OCI-LY3 (cell line): Measurements from ENCODE around the gene DYNC1I1.

Source experiments
- H2AFZ ChIP-seq: fragments of 200-600, 300-600 bp; shearing (Covaris generic); 2 replicates; pipeline ENCODE4 v1.6.0; 2014; ENCODE audit warnings: antibody characterized with exemption, low read depth, low read length
- H3K27ac ChIP-seq: fragments of 200-600, 300-600 bp; sonication (generic); 2 replicates; pipeline ENCODE4 v1.5.1; 2014; ENCODE audit warnings: mild to moderate bottlenecking, low read length, moderate library complexity, mixed read lengths
- H3K27me3 ChIP-seq: fragments of 200-600, 300-600 bp; sonication (generic); 2 replicates; pipeline ENCODE4 v1.6.1; 2014; ENCODE audit warnings: low read depth, low read length, mixed read lengths
- H3K36me3 ChIP-seq: fragments of 200-600, 300-600 bp; sonication (generic); replicated peaks from 2 replicates; pipeline ENCODE3; 2014; ENCODE audit warnings: low read depth, low read length, mixed read lengths
- H3K4me1 ChIP-seq: fragments of 300-600, 200-600 bp; sonication (generic); 2 replicates; pipeline ENCODE4 v1.6.1; 2014; ENCODE audit warnings: low read length, mixed read lengths
- H3K4me2 ChIP-seq: fragments of 200-600, 300-600 bp; sonication (generic); 2 replicates; pipeline ENCODE4 v1.6.1; 2014; ENCODE audit warnings: low read length, mixed read lengths
- H3K4me3 ChIP-seq: fragments of 300-600, 200-600 bp; sonication (generic); 2 replicates; pipeline ENCODE4 v1.5.1; 2014; ENCODE audit warnings: antibody characterized with exemption, mild to moderate bottlenecking, low read length, moderate library complexity
- H3K79me2 ChIP-seq: fragments of 300-600, 200-600 bp; shearing (Covaris generic); 2 replicates; pipeline ENCODE4 v1.6.1; 2014; ENCODE audit warnings: mild to moderate bottlenecking, low read length, mixed read lengths
- H3K9ac ChIP-seq: fragments of 300-600, 200-600 bp; shearing (Covaris generic); 2 replicates; pipeline ENCODE4 v1.6.0; 2014; ENCODE audit warnings: mild to moderate bottlenecking, low read length, moderate library complexity
- H3K9me3 ChIP-seq: fragments of 200-600, 300-600 bp; shearing (Covaris generic); 2 replicates; pipeline ENCODE4 v1.6.1; 2014; ENCODE audit warnings: low read length, mixed read lengths; ENCODE audit not compliant: insufficient read depth
- H4K20me1 ChIP-seq: fragments of 200-600, 300-600 bp; sonication (generic); 2 replicates; pipeline ENCODE4 v1.6.1; 2016; ENCODE audit warnings: low read length, mixed read lengths; ENCODE audit not compliant: insufficient read depth
- CTCF ChIP-seq: fragments of 200-600, 300-600 bp; sonication (generic); IDR thresholded peaks from 2 replicates; pipeline ENCODE4 v1.5.1; 2014; ENCODE audit warnings: antibody characterized with exemption, low read length, low read depth
- EZH2phosphoT487 ChIP-seq: fragments of 200-600 bp; shearing (Covaris generic); IDR thresholded peaks from 2 replicates; pipeline ENCODE4 v1.6.1; 2018; ENCODE audit warnings: antibody characterized with exemption, mixed run types, low read depth

The DYNC1I1 gene

GRCh38 chr7:96104984-96105383 lies 332.6 kb downstream of the DYNC1I1 start:
- Histone ChIP-seq H4K20me1 (no peaks in the 10 kb centered on the region), H3K27ac (no peak overlapping the region), H3K36me3 (no peaks in the 10 kb centered on the region), H3K4me2 (no peak overlapping the region), H3K4me1 (no peaks in the 10 kb centered on the region), H3K9me3 (no peaks in the 10 kb centered on the region), H3K9ac (no peak overlapping the region), H3K79me2 (no peaks in the 10 kb centered on the region), H3K4me3 (no peak overlapping the region), H3K27me3 (no peaks in the 10 kb centered on the region), H2AFZ (no peak overlapping the region)
- TF ChIP-seq CTCF (no peak), EZH2phosphoT487 (no peak)

GRCh38 chr7:96111405-96111804 lies 339.1 kb downstream of the DYNC1I1 start:
- H3K79me2 ChIP-seq = no peaks in the 10 kb centered on the region
- no peaks in the 10 kb centered on the region for H4K20me1 ChIP-seq
- H3K9ac ChIP-seq = no peak overlapping the region
- H2AFZ ChIP-seq = no peak overlapping the region
- H3K4me1 ChIP-seq = no peaks in the 10 kb centered on the region
- no peaks in the 10 kb centered on the region for H3K27me3 ChIP-seq
- H3K4me3 ChIP-seq = no peak overlapping the region
- H3K27ac ChIP-seq = no peak overlapping the region
- H3K36me3 ChIP-seq = no peaks in the 10 kb centered on the region
- no peak for TF ChIP-seq CTCF
- no peaks in the 10 kb centered on the region for H3K9me3 ChIP-seq
- no peak overlapping the region for H3K4me2 ChIP-seq

GRCh38 chr7:96114190-96114589 lies 341.8 kb downstream of the DYNC1I1 start:
- H3K27ac ChIP-seq = no peak overlapping the region
- H3K9ac ChIP-seq = no peak overlapping the region

GRCh38 chr7:96116173-96116572 lies 343.8 kb downstream of the DYNC1I1 start:
- Histone ChIP-seq H3K27ac (no peak overlapping the region), H3K9ac (no peak overlapping the region), H3K79me2 (no peaks in the 10 kb centered on the region), H3K4me1 (no peaks in the 10 kb centered on the region), H4K20me1 (no peaks in the 10 kb centered on the region), H3K36me3 (peaks cover 12% of the 10 kb centered on the region), H3K9me3 (no peaks in the 10 kb centered on the region), H3K4me3 (no peak overlapping the region), H2AFZ (no peak overlapping the region), H3K27me3 (no peaks in the 10 kb centered on the region), H3K4me2 (no peak overlapping the region)
- no peak for TF ChIP-seq CTCF

More at GRCh38 chr7:96114190-96114589, 341.8 kb downstream of the DYNC1I1 start:
- Histone ChIP-seq H3K4me1 (no peaks in the 10 kb centered on the region), H3K36me3 (no peaks in the 10 kb centered on the region), H3K27me3 (no peaks in the 10 kb centered on the region), H3K4me2 (no peak overlapping the region), H3K79me2 (no peaks in the 10 kb centered on the region), H3K4me3 (no peak overlapping the region), H2AFZ (no peak overlapping the region), H4K20me1 (no peaks in the 10 kb centered on the region), H3K9me3 (no peaks in the 10 kb centered on the region)
- TF ChIP-seq EZH2phosphoT487 (no peak), CTCF (no peak)
